ENCODE measurements around the gene GJA4.
"Not testable (repeated sequence)": the region's sequence is repeated elsewhere in the genome, so short reads cannot be mapped to it uniquely, and the experiment has no call there.

The GJA4 gene

DNA sequence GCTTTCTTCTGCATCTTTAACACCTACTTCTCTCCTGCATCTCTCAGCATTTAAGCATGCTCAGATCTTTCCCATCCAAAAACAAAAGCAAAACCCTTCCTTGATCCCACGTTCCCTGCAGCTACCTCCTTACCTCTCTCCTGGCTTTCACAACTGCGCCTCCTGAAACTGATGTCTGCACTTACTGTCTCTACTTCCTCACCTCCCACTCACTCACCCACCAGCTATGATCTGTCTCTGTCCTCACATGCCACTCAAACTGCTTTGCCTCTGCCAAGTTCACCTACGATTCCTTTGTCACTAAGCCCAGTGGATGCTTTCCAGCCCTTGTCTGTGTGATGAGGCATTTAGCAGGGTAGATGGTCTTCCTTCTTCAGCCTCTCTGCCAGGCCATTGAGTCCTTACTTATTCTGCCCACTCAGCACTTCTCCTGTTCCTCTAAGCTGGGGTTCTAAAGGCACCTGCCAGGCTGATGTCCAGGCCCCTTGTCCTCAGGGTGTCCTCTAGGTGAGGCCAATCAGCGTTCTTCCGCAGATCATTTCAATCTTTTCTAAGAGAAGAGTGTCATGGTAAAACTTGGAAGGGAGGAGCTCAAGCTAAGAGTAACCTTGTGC is 21.8 kb upstream of the GJA4 start:
- DNase-seq, result no peak

DNA sequence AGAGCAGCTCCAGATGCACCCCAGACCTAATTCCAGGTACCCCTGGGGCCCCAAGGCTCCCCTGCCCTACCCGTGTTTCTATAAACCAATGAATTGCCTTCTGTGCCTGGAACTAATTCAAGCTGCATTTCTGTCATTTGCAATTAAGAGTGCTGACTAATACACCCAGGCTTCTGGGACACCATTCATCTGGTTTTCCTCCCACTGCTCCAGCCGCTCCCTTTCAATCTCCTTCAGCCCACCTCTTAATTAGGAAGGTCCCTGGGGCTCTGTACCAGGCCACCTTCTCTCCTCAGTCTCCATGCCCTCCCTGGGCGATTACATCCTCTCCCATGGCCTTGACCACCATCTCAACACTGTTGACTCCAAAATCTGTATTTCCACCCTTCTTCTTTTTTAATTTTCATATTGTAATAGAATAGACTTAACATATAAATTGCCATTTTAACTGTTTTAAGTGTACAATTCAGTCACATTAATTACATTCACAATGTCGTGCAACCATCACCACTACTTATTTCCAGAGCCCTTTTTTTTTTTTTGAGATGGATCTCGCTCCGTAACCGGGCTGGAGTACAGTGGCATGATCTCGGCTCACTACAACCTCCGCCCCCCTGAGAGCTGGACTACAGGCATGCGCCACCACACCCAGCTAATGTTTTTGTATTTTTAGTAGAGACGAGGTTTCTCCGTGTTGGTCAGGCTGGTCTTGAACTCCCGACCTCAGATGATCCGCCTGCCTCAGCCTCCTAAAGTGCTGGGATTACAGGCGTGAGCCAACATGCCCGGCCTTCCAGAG is 21.0 kb upstream of the GJA4 start:
- DNase-seq, result no peak

DNA sequence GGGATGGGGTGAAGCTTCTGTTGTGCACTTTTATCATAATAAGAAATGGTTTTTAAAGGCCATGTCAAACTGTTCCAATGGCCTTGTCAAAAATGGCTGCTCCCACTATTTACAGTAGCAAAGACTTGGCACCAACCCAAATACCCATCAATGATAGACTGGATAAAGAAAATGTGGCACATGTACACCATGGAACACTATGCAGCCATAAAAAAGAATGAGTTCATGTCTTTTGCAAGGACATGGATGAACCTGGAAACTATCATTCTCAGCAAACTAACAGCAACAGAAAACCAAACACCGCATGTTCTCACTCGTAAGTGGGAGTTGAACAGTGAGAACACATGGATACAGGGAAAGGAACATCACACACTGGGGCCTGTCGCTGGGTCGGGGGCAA is 19.7 kb upstream of the GJA4 start:
- not testable (repeated sequence) for DNase-seq

DNA sequence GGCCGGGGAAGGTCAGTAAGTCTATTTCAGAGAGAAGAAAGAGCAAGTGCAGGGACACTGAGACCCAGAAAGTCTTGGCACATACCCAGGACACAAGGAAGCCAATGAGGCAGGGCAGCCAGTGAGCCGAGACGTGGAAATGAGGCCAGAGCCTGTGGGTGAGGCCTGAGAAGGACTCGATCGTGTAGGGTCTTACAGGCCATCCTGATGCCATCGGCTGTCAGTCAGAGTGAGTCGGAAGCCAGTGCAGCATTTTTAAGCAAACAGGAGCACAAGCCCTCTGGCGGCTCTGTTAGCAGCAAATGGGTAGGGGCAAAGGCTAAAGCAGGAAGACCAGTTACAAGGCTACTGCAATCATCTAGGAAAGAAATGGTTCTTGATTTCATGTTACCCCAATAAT is 17.8 kb upstream of the GJA4 start:
- no peak for DNase-seq

DNA sequence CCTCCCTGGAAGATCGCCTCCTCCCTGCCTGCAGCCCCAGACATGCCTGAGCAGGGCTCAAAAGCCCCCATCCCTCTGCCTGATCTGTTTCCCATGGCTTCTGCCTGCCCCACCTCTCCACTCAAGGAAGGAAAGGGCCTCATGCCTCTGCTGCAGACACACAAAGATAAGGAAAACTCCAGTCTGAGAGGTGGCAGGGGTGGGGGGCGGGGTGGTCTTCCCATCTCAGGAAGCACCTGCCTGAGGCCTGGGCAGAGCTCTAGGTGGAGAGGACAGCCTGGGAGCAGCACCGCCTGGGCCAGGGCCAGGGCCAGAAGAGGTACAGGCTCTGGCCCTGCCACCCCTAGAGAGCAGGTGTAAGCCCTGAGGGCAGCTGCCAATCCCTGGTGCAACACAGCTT is 15.9 kb upstream of the GJA4 start:
- no peak for DNase-seq

DNA sequence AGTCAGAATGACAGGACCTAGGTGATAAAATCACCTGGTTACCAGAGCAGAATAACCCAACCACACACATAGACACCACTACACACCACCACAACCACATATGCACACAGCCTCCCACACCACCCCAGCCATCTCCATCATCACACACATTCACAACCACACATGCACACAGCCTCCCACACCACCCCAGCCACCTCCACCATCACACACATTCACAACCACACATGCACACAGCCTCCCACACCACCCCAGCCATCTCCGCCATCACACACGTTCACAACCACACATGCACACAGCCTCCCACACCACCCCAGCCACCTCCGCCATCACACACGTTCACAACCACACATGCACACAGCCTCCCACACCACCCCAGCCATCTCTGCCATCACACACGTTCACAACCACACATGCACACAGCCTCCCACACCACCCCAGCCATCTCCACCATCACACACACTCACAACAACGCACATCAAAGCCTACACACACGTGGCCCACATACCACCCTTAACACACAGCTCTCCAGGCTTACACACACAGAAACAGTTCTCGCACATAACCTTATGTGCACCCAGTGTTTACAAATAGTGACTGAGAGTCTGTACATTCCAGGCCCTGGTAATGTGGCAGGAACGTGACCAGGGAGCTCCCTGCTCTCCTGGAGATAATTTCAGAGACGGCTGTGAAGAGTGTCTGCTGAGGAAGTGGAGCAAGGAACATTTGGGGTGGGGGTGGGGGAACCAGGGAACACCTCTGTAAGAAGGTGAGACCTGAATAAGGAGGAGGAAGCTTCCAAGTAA is 15.1 kb upstream of the GJA4 start:
- DNase-seq, result no peak

DNA sequence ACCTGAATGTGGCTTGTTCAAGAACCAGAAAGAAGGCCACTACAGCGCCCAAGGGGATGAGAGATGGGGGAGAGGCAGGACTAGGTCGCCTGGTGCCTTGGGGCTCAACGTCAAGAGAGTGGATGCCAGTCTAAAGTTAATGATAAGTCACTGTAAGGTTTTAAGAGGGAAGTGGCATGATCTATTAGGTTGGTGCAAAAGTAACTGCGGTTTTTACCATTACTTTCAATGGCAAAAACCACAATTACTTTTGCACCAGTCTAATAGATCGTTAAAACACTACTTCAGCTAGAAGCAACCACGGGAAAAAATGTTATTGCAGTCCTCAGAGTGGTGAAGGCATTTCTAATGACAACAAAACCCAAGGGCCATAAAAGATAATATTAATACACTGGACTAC is 14.4 kb upstream of the GJA4 start:
- no peak for DNase-seq

DNA sequence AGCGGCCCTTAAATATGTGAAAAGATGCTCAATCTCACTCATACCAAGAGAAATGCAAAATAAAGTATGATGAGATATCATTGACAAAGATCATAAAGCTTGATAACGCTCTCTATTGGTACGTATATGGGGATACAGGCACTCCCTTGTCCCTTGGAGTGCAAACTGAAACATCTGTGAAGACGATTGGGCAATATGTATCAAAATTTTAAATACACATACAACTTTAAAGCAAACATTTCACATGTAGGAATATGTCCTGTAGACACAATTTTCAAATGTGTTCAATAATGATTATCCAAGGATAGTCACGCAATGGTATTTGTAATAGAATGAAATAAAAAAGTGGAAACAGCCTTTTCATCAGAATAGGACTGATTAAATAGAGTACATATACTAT is 13.8 kb upstream of the GJA4 start:
- DNase-seq, result no peak

DNA sequence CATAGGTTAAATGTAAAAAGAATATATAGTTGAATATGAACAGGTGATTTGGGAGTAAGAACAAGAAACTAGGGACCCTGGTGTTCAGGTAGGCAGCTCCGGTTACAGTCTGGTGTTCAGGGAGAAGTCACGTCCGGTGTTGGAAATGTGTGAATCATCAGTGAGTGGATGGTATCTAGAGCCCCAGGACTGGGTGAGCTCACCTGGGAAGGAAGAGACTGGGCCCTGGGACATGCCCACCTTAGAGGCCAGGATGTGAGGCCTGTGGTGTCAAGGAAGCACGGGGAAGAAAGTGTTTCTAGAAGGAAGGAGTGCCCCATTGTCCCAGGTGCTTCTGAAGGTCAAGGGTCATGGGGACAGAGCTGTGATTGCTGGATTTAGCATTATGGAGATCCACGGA is 13.3 kb upstream of the GJA4 start:
- DNase-seq, result no peak

DNA sequence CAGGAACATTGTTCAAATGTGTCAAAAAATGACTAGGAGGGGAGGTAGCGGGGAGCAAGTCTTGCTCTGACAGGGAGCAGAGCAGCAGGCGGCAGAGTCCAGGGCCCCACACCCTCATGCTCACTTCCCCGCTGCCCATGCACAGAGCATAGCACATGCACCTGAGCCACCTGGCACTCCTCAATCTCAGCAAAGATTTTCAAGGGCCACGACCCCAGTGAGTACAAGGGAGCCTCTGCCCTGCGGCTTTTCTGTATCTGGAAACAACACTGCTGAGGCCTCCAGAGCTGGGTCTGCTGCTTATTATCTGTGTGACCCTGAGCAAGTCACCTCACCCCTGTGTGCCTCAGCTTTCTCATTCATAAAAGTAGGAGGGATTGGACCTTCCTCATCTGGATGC is 12.8 kb upstream of the GJA4 start:
- no peak for DNase-seq

DNA sequence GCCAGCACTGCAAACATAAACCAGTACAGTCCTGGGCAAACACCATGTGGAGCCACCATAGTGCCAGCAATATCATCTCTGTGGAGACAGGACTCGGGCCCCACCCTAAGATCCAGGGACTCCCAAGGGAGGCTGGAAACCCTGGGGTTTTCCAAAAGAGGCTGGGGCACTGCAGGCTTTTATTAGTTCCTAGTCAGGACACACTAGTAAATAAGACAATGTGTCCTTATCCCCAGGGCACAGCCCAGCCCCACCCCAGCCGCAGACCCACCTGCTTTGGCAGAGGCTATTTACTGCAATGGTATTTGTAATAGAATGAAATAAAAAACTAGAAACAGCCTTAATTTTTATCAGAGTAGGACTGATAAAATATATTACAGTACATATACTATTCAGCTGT is 12.3 kb upstream of the GJA4 start:
- no peak for DNase-seq

DNA sequence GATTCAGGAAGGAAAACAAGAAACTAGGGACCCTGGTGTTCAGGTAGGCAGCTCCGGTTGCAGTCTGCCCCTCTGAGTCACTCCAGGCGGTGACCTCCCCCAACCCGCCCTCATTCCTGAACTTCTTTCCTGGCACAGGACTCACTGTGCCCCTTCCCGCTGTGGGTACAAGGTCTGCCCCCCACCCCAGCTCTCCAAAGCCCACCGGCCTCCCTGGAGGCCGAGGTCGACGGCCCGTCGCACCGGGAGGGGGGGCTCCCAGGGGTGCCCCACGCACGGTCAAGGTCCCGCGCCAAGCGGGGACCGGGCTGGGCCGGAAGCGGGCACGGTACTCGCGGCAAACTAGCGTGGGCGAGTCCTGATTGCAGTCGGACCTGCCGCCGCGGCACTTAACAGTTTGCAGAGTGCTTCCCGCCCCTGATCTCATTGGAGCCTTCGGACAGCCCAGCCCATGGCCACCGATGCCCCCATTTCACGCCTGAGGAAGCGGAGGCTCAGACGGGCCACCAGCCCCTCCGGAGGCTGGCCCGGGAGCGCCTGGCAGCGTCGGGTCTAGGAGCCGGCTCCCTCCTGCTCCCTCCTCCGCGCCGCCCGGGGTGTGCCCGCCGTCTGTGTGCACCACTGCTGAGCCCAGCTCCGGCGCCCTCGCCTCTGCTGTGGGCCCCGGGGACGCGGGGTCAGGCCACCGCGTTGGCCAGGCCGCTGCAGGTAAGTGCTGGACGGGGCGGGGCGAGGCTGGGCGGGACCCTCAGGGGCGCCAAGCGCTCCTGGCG is 11.5 kb upstream of the GJA4 start, which contains the start of gene GJB3:
Gene GJB3, plus strand, starts transcription at position 144 of the 773 bp plus-strand sequence. CDS start 3,549 bp downstream, outside the sequence.
- DNase-seq, result no peak

DNA sequence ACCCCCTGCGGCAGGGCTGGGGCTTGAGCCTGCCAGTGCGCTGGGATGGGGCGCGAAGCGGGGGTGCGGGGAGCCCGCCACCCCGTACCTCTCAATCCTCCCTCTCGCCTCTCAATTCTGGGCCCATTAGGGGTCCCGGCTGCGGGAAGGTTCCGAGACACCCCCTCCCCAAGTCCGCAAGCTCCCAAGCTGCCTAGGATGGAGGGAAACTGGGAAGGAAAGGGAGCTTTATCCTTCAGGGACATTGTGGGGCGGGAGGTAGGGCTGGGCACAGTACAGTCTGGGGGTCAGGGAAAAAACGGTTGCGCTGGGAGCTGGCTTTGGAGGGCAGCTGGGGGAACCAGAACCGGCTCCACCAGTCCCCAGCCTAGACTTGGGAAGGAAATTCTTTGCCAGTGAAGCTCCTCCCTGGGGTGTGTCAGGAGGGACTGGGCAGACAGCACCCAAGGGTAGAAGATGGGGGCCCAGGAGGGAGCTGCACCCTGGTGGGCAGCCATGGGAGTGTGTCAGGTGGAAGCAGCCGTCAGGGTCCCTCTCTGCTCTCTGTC is 10.9 kb upstream of the GJA4 start:
- no peak for DNase-seq

DNA sequence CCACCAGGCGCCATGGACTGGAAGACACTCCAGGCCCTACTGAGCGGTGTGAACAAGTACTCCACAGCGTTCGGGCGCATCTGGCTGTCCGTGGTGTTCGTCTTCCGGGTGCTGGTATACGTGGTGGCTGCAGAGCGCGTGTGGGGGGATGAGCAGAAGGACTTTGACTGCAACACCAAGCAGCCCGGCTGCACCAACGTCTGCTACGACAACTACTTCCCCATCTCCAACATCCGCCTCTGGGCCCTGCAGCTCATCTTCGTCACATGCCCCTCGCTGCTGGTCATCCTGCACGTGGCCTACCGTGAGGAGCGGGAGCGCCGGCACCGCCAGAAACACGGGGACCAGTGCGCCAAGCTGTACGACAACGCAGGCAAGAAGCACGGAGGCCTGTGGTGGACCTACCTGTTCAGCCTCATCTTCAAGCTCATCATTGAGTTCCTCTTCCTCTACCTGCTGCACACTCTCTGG is 8.0 kb upstream of the GJA4 start:
- no peak for DNase-seq

DNA sequence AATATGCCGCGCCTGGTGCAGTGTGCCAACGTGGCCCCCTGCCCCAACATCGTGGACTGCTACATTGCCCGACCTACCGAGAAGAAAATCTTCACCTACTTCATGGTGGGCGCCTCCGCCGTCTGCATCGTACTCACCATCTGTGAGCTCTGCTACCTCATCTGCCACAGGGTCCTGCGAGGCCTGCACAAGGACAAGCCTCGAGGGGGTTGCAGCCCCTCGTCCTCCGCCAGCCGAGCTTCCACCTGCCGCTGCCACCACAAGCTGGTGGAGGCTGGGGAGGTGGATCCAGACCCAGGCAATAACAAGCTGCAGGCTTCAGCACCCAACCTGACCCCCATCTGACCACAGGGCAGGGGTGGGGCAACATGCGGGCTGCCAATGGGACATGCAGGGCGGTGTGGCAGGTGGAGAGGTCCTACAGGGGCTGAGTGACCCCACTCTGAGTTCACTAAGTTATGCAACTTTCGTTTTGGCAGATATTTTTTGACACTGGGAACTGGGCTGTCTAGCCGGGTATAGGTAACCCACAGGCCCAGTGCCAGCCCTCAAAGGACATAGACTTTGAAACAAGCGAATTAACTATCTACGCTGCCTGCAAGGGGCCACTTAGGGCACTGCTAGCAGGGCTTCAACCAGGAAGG is 7.4 kb upstream of the GJA4 start:
- no peak for DNase-seq

DNA sequence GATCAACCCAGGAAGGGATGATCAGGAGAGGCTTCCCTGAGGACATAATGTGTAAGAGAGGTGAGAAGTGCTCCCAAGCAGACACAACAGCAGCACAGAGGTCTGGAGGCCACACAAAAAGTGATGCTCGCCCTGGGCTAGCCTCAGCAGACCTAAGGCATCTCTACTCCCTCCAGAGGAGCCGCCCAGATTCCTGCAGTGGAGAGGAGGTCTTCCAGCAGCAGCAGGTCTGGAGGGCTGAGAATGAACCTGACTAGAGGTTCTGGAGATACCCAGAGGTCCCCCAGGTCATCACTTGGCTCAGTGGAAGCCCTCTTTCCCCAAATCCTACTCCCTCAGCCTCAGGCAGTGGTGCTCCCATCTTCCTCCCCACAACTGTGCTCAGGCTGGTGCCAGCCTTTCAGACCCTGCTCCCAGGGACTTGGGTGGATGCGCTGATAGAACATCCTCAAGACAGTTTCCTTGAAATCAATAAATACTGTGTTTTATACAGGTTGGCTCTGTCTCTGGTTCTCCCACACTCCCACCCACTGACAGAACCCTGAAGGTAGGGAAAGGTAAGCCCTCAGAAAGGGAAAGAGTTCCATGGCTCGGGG is 6.8 kb upstream of the GJA4 start:
- no peak for DNase-seq

DNA sequence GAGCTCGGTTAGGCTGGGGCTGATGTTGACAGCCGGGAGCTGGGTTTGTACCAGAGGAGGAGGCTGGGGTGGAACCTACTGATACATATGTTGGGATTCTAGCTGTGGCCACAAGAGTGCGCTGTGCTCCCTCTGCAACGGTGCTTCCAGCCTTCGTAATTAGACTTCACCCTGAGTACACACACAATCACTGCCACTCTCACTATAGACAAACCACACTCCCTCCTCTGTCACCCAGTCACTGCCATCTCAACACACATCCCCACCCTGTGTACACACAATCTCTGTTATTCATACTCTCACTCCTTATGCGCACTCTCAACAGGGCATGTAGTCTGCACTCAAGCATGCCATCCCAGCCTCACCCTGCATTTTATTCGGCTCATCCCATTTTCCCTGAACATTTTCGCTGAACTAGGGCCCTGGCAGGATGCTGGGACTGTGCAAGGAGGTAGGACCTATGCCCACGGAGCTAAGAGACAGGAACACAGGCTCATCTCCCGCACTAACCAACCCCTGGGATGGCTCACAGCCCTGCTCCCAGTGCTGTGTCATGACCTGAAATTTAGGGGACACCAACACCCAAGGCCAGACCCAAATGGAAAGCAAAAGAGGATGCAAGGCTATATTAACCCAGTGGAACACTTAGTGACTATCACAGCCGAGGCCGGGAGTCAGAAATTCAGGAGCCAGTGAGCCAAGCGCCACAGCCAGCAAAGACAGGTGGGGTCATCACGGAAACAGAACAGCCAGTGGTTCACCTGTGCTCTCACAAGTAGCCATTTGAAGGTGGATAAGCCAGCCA is 6.1 kb upstream of the GJA4 start:
- DNase-seq, result peak; percentile 80 to 85

DNA sequence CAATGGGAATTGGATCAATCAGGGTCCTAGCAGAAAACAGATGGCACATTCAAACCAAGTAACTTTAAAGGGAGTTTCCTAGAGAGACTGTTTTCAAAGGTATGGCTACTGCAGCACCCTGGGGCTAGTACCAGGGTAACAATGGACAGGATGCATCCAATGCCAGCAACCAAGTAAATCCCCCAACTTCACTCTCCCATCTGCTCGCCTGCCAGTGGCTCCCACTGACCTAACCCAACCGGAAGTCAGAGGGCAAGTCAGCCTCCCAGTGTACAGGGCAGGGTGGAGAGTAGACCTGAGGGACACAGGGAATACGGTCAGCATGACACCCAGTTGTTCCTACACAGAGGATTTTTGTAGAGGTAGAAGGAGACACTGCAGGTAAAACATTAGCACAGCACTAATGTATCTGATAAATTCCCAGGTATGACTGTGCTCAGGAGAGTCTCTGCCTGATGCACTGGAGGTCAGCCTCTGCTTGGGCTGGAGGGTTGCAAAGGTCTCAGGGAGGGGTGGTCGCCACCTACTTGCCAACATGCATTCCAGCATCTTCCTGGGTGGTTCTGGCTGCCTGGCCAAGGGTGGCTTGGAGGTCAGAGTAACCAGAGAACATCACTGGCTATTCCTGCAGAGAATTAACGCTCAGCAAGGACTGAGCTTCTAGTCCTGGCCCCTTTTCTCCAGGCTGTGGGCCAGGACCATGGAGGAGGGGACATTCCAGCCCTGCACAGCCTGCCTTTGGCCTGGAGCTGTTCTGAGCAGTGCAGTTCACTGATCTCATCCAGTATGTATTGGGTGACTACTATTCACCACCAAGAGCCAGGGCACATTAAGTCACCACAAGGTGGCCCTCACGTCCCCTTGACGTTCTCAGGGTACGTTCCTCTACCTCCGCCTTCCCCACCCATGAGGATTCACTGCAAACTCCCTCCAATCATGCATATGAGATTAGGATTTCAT is 5.1 kb upstream of the GJA4 start:
- no peak for DNase-seq

DNA sequence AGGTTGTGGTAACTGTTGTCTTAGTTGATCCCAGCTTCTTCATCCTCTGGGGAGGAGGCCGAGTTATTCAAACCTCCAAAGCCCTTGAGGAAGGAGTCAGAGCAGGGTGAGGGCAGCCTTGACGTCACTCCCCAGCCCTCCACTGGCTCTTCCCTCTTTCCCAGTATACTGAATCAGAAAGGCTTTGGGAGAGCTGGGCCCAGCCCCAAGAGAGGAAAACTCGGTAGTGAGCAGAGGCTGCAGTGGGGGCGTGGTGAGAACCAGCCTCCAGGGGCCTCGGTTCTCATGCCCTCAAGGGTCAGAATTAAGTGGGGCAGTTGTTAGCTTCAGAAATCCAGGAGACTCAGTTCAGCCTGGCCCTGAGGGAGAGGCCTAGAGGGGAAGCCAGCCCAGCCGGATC is 1.8 kb upstream of the GJA4 start:
- no peak for DNase-seq

DNA sequence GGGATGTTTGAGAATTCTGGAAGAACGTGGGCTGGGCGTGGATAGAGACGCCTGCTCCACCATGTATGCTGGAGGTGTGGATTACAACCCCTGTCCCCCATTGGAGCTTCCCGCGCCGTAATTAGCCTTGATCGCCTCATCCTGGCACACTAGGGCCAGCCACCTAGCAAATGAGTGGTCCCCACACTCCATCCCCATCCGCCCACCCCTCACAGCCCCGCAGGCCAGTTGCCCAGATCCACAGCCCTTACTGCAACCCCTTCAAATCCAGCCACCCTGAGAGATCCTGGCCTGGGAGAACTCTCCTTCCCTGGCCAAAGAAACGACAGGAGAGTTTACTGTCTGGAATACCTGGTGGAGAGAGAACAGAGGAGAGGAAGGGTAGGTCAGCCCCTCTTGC is 375 bp upstream of the GJA4 start:
- DNase-seq, result no peak

All from NCI-H2081 (cell line).